Neural crest cell (in vitro differentiated cells): Measurements from ENCODE around the gene LDB2. TPM values are rescaled to one million over a fixed set of nuclear protein-coding genes. Genes with fewer than 3 reads are reported as not detected.

Source experiments
- DNase-seq: peaks from one replicate; pipeline ENCODE4 v3.0.0; 2021; ENCODE audit warnings: low read depth, mixed read lengths, low spot score
- H3K27ac Mint-ChIP-seq: one replicate; pipeline ENCODE4 v1.8.0; 2021; ENCODE audit warnings: mild to moderate bottlenecking, mixed read lengths; ENCODE audit not compliant: unreplicated experiment
- H3K27me3 Mint-ChIP-seq: 2 replicates; pipeline ENCODE4 v1.8.0; 2021; ENCODE audit warnings: low read depth, mild to moderate bottlenecking, mixed read lengths
- H3K36me3 Mint-ChIP-seq: 2 replicates; pipeline ENCODE4 v1.8.0; 2021; ENCODE audit warnings: low read depth, mild to moderate bottlenecking, mixed read lengths
- H3K4me1 Mint-ChIP-seq: 2 replicates; pipeline ENCODE4 v1.8.0; 2021; ENCODE audit warnings: mixed read lengths
- H3K4me3 Mint-ChIP-seq: one replicate; pipeline ENCODE4 v1.8.0; 2021; ENCODE audit warnings: mild to moderate bottlenecking, mixed read lengths
- H3K9me3 Mint-ChIP-seq: 2 replicates; pipeline ENCODE4 v1.8.0; 2021; ENCODE audit warnings: mixed read lengths
- total RNA-seq: library from RNA; stranded (reverse); gene quantifications from 2 replicates; pipeline ENCODE4 v1.2.1, GENCODE V29; 2021
- TF ChIP-seq, protein P1 (sequence below): fragments of 200-600 bp; sonication (generic); conservative IDR thresholded peaks from 2 replicates; pipeline ENCODE4 v1.5.0; 2021; ENCODE audit warnings: antibody characterized with exemption, mild to moderate bottlenecking

Gene LDB2
- total RNA-seq, 1 donor from 2014 or later: 12.7 TPM

DNA sequence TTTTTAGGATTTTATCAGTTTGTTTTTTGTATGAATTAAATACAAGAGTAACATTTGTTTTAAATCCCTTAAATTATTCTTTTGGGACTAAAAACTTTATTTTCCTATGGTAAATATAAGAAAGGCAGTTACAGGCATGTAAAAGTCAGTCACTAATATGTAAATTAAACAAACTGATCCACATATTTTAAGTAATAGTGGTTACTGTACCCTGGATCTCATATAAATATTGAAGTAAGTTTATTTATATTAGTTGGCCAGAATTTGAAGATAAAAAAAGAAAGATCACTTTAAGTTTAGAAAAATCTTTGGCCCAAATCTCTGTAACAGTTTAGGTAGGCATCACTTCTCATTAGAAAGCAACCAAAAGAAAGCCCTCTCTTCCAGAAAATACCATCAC, 45.8 kb downstream of the LDB2 start:
- TF ChIP-seq, protein P1, sequence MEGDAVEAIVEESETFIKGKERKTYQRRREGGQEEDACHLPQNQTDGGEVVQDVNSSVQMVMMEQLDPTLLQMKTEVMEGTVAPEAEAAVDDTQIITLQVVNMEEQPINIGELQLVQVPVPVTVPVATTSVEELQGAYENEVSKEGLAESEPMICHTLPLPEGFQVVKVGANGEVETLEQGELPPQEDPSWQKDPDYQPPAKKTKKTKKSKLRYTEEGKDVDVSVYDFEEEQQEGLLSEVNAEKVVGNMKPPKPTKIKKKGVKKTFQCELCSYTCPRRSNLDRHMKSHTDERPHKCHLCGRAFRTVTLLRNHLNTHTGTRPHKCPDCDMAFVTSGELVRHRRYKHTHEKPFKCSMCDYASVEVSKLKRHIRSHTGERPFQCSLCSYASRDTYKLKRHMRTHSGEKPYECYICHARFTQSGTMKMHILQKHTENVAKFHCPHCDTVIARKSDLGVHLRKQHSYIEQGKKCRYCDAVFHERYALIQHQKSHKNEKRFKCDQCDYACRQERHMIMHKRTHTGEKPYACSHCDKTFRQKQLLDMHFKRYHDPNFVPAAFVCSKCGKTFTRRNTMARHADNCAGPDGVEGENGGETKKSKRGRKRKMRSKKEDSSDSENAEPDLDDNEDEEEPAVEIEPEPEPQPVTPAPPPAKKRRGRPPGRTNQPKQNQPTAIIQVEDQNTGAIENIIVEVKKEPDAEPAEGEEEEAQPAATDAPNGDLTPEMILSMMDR: no peak
- Mint-ChIP-seq H3K4me3 (no peak overlapping the region), H3K27me3 (no peaks in the 10 kb centered on the region), H3K36me3 (no peaks in the 10 kb centered on the region), H3K4me1 (no peaks in the 10 kb centered on the region), H3K27ac (no peak overlapping the region), H3K9me3 (peaks cover 7% of the 10 kb centered on the region)
- DNase-seq: no peak

- H3K4me1 Mint-ChIP-seq: no peaks in the 10 kb centered on the region
- peaks cover 7% of the 10 kb centered on the region for H3K9me3 Mint-ChIP-seq
- no peaks in the 10 kb centered on the region for H3K36me3 Mint-ChIP-seq
- no peak for DNase-seq
- TF ChIP-seq, protein P1: no peak
- H3K27ac Mint-ChIP-seq: no peak overlapping the region
- no peaks in the 10 kb centered on the region for H3K27me3 Mint-ChIP-seq
- H3K4me3 Mint-ChIP-seq: no peak overlapping the region
Measured at GRCh38 chr4:16852228-16852627, 46.2 kb downstream of the LDB2 start.

GRCh38 chr4:16846540-16847117, 51.8 kb downstream of the LDB2 start:
- Mint-ChIP-seq H3K27ac (no peak overlapping the region), H3K4me1 (peaks cover 25% of the 10 kb centered on the region), H3K27me3 (no peaks in the 10 kb centered on the region), H3K36me3 (no peaks in the 10 kb centered on the region), H3K9me3 (peaks cover 5% of the 10 kb centered on the region), H3K4me3 (no peak overlapping the region)
- DNase-seq: no peak
- TF ChIP-seq, protein P1: no peak

- TF ChIP-seq, protein P1: no peak
- H3K9me3 Mint-ChIP-seq: peaks cover 2% of the 10 kb centered on the region
- DNase-seq: no peak
- H3K27ac Mint-ChIP-seq: no peak overlapping the region
- no peak overlapping the region for H3K4me3 Mint-ChIP-seq
- H3K27me3 Mint-ChIP-seq: no peaks in the 10 kb centered on the region
- peaks cover 25% of the 10 kb centered on the region for H3K4me1 Mint-ChIP-seq
- no peaks in the 10 kb centered on the region for H3K36me3 Mint-ChIP-seq
Measured at GRCh38 chr4:16844816-16845586, 53.4 kb downstream of the LDB2 start.

GRCh38 chr4:16843831-16844508, 54.5 kb downstream of the LDB2 start:
- Mint-ChIP-seq H3K36me3 (no peaks in the 10 kb centered on the region), H3K9me3 (peaks cover 2% of the 10 kb centered on the region), H3K27me3 (no peaks in the 10 kb centered on the region), H3K27ac (no peak overlapping the region), H3K4me1 (peaks cover 25% of the 10 kb centered on the region), H3K4me3 (no peak overlapping the region)
- no peak for DNase-seq
- TF ChIP-seq, protein P1: no peak
